Body of pancreas (tissue), 4 donors: ENCODE results near the gene NOS3. TPM values are rescaled to one million over a fixed set of nuclear protein-coding genes. Genes with fewer than 3 reads are reported as not detected.

Source experiments
- ATAC-seq: fragments of 150-250 bp; one replicate; pipeline ENCODE4 v1.9.1; 2016
- DNase-seq, 4 donors: peaks; one replicate each; pipeline ENCODE4 v3.0.0-alpha.2; 2019
- H3K27ac ChIP-seq, 4 donors: fragments of 200-600 bp; sonication (generic); 1 replicate in 3 of 4; 2 replicates in 1 of 4; pipeline versions ENCODE4 v1.5.1 to v1.6.1; 2016 to 2019; ENCODE audit warnings: mild to moderate bottlenecking in 1 of 4, mixed read lengths in 1 of 4, moderate library complexity in 1 of 4
- H3K27me3 ChIP-seq, 2 donors: fragments of 200-600 bp; sonication (generic); one replicate each; pipeline ENCODE4 v1.6.0; 2016; ENCODE audit warnings: mild to moderate bottlenecking in 1 of 2
- H3K36me3 ChIP-seq, 2 donors: fragments of 200-600 bp; sonication (generic); replicated peaks in 1 of 2; 2 replicates each; pipeline ENCODE4 v1.5.1; 2016; ENCODE audit warnings: low read depth in 2 of 2; ENCODE audit not compliant: insufficient read depth in 1 of 2
- H3K4me1 ChIP-seq: fragments of 200-600 bp; sonication (generic); one replicate; pipeline ENCODE4 v1.6.0; 2016
- H3K4me3 ChIP-seq, 2 donors: fragments of 200-600 bp; sonication (generic); 1 replicate in 1 of 2; 2 replicates in 1 of 2; pipeline ENCODE4 v1.5.1; 2016 to 2019
- H3K9me3 ChIP-seq, 3 donors: fragments of 200-600 bp; sonication (generic); 1 replicate in 2 of 3; 2 replicates in 1 of 3; pipeline ENCODE4 v1.5.1; 2016
- CTCF ChIP-seq, 7 experiments: fragments of 450-650 bp in 4 of 7; fragments of 200-600 bp in 3 of 7; sonication (generic) in 3 of 7; IDR thresholded peaks; one replicate each; pipeline ENCODE4 v1.5.1; 2016 to 2019; ENCODE audit warnings: antibody characterized with exemption in 7 of 7
- POLR2A ChIP-seq, 3 donors: fragments of 450-650 bp; IDR thresholded peaks; one replicate each; pipeline ENCODE4 v1.6.1; 2016; ENCODE audit warnings: antibody characterized with exemption in 3 of 3, mild to moderate bottlenecking in 2 of 3
- WGBS, 2 donors: methylation state at CpG; one replicate each; pipeline ENCODE4 v1.1.5; 2017; 5-methylcytosine and 5-hydroxymethylcytosine counted together
- intact Hi-C: fragments of 100-400 bp; cut with DNase I; formaldehyde crosslinking; loops from one replicate; pipeline ENCODE4 v1.15.1; 2023
- total RNA-seq, 2 donors: library from RNA; depleted of rRNA; stranded (reverse); fragments of >200 nt; gene quantifications; one replicate each; pipeline ENCODE4 v1.1.0, GENCODE V29; 2016

NOS3 gene
- total RNA-seq, 2 donors from 2014 or later = 4.9 to 7.6 TPM

DNA sequence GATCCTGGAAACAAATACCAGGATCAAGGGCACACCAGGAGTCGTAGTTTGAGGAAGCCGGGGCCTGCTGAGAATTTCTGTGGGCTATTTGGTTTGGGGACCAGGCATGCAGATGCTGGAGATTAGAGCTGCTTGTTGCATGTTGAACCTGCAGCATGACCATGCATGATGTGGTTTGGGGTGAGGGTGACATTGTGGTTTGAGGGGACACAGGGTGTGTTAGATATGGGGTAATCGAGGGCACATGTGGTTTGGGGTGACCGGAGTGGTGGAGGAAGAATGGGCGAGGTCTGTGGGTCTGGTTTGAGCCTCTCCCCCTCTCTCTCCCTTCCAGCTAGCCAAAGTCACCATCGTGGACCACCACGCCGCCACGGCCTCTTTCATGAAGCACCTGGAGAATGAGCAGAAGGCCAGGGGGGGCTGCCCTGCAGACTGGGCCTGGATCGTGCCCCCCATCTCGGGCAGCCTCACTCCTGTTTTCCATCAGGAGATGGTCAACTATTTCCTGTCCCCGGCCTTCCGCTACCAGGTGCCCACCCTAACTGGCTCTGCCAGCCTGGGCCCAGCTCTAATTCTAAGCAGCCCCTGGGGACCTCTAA is 10.2 kb downstream of the NOS3 start:
- H3K27me3 ChIP-seq = no peaks in the 10 kb centered on the region
- no peak overlapping the region for H3K27ac ChIP-seq
- intact Hi-C loops = no loop called here
- ATAC-seq = no peak
- no peaks in the 10 kb centered on the region for H3K36me3 ChIP-seq
- TF ChIP-seq CTCF (IDR thresholded peaks at IDR 0.05) = no peak
- TF ChIP-seq POLR2A (IDR thresholded peaks at IDR 0.05) = no peak
- no peak for DNase-seq
- no peaks in the 10 kb centered on the region for H3K9me3 ChIP-seq
- 80 to 83% methylated on average over 13 of the region's 13 CpGs for WGBS, 2 donors
- no peak overlapping the region for H3K4me3 ChIP-seq
- H3K4me1 ChIP-seq = no peaks in the 10 kb centered on the region

GRCh38 chr7:151001546-151001945 is 10.7 kb downstream of the NOS3 start:
- no peak for TF ChIP-seq CTCF (IDR thresholded peaks at IDR 0.05)
- no peak for TF ChIP-seq POLR2A (IDR thresholded peaks at IDR 0.05)

DNA sequence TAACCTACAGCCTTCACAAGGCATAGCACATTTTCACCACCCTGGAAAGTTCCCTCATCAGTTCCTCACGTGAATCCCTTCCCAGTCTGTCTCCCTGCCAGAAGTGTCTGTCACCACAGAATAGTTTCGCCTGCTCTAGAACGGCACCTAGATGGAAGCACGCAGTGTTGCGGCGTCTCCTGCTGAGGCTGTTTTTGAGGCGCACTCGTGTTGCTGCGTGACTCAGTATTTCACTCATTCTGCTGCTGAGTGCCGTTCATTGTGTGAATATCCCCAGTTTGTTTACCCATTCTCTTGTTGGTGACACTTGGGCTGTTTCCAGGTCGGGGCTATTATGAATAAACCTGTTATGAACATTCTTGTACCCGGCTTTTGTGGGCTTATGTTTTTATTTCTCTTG is 12.8 kb downstream of the NOS3 start:
- H3K27ac ChIP-seq = no peak overlapping the region
- 39 to 57% methylated on average over 12 of the region's 12 CpGs for WGBS, 2 donors
- peaks cover 6% of the 10 kb centered on the region for H3K4me1 ChIP-seq
- no peak overlapping the region for H3K4me3 ChIP-seq
- ATAC-seq (no peak), DNase-seq (peak in 1 of 4 donors; percentile 25)
- H3K36me3 ChIP-seq = no peaks in the 10 kb centered on the region
- no peaks in the 10 kb centered on the region for H3K9me3 ChIP-seq
- TF ChIP-seq CTCF (IDR thresholded peaks at IDR 0.05) (no peak), POLR2A (IDR thresholded peaks at IDR 0.05) (no peak)
- H3K27me3 ChIP-seq = no peaks in the 10 kb centered on the region
- intact Hi-C loops = no loop called here

More at GRCh38 chr7:151001546-151001945, 10.7 kb downstream of the NOS3 start:
- DNase-seq = no peak
- no peaks in the 10 kb centered on the region for H3K27me3 ChIP-seq
- H3K27ac ChIP-seq = no peak overlapping the region
- ATAC-seq = no peak
- no peaks in the 10 kb centered on the region for H3K4me1 ChIP-seq
- no peak overlapping the region for H3K4me3 ChIP-seq
- intact Hi-C loops = no loop called here
- H3K9me3 ChIP-seq = no peaks in the 10 kb centered on the region
- WGBS, 2 donors = 89 to 97% methylated on average over 12 to 16 of the region's 16 CpGs
- H3K36me3 ChIP-seq = no peaks in the 10 kb centered on the region

DNA sequence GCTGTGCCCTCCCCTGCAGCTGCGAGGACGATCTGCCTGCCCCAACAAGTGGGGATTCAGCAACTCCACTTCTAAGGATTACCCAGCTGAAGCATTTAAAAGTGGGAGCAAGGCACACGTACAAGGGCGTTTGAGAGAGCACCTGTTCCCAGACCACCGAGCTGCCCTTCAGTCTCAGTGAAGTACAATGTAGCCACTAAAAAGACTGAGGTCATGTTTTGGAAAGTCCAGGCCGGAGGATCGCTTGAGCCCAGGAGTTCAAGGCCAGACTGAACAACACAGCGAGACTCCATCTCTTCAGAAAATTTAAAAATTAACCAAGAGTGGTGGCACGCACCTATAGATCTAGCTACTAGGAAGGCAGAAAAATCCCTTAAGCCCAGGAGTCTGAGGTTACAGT is 14.7 kb downstream of the NOS3 start:
- Histone ChIP-seq H3K4me1 (peaks cover 10% of the 10 kb centered on the region), H3K4me3 (no peak overlapping the region), H3K9me3 (no peaks in the 10 kb centered on the region), H3K27me3 (no peaks in the 10 kb centered on the region), H3K36me3 (no peaks in the 10 kb centered on the region), H3K27ac (no peak overlapping the region)
- DNase-seq = no peak
- intact Hi-C loops = no loop called here
- ATAC-seq = no peak
- TF ChIP-seq POLR2A (IDR thresholded peaks at IDR 0.05) = no peak
- TF ChIP-seq CTCF (IDR thresholded peaks at IDR 0.05) = no peak
- WGBS, 2 donors = 51 to 58% methylated on average over 9 of the region's 9 CpGs

GRCh38 chr7:151006590-151007300 is 15.9 kb downstream of the NOS3 start:
- ATAC-seq (no peak), DNase-seq (no peak)
- intact Hi-C loops = no loop called here
- Histone ChIP-seq H3K27me3 (no peaks in the 10 kb centered on the region), H3K4me3 (no peak overlapping the region), H3K27ac (no peak overlapping the region), H3K36me3 (no peaks in the 10 kb centered on the region), H3K9me3 (no peaks in the 10 kb centered on the region), H3K4me1 (peaks cover 10% of the 10 kb centered on the region)
- TF ChIP-seq CTCF (IDR thresholded peaks at IDR 0.05) = no peak
- no peak for TF ChIP-seq POLR2A (IDR thresholded peaks at IDR 0.05)
- 74 to 83% methylated on average over 6 to 21 of the region's 23 CpGs for whole genome bisulfite sequencing, 2 donors
